WI38 (cell line): ENCODE measurements around the gene OTOA.
"Not testable (repeated sequence)": the region's sequence is repeated elsewhere in the genome, so short reads cannot be mapped to it uniquely, and the experiment has no call there.

ENCODE experiments used
- H3K4me3 ChIP-seq: 2 replicates; pipeline ENCODE4 v1.5.1; 2011; ENCODE audit warnings: low read depth, mild to moderate bottlenecking, control low read depth, low read length
- TF ChIP-seq, protein P1 (sequence below): IDR thresholded peaks from 2 replicates; pipeline ENCODE4 v1.5.1; 2012; ENCODE audit warnings: low read depth, mild to moderate bottlenecking, control low read depth, low read length

The OTOA gene

DNA sequence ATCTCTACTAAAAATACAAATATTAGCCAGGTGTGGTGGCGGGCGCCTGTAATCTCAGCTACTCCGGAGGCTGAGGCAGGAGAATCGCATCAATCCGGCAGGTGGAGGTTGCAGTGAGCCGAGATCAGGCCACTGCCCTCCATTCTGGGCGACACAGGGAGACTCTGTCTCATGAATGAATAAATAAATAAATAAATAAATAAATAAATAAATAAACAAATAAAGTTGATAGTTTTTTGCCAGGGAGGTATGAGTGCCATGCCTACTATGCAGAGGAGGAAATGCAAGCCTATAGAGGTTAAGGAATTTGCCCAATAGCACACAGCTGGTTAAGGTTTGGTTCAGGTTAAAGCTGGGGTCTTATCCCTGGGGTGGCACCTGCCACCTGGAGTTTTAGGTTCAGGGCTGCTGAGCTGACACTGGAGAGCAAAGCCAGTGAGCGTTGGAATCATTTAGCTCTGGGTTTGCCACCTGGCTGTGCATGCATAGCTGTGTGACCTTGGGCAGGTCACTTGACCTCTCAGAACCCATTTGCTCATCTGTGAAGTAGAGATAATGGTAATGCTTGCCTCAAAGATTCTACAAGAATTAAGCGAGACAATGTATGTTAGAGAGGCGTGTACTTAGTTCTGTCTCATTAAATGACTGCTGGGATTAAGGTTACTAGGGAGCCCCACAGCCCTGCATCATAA is 1.2 kb downstream of the OTOA start:
- TF ChIP-seq, protein P1, sequence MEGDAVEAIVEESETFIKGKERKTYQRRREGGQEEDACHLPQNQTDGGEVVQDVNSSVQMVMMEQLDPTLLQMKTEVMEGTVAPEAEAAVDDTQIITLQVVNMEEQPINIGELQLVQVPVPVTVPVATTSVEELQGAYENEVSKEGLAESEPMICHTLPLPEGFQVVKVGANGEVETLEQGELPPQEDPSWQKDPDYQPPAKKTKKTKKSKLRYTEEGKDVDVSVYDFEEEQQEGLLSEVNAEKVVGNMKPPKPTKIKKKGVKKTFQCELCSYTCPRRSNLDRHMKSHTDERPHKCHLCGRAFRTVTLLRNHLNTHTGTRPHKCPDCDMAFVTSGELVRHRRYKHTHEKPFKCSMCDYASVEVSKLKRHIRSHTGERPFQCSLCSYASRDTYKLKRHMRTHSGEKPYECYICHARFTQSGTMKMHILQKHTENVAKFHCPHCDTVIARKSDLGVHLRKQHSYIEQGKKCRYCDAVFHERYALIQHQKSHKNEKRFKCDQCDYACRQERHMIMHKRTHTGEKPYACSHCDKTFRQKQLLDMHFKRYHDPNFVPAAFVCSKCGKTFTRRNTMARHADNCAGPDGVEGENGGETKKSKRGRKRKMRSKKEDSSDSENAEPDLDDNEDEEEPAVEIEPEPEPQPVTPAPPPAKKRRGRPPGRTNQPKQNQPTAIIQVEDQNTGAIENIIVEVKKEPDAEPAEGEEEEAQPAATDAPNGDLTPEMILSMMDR = no peak
- no peak overlapping the region for H3K4me3 ChIP-seq

DNA sequence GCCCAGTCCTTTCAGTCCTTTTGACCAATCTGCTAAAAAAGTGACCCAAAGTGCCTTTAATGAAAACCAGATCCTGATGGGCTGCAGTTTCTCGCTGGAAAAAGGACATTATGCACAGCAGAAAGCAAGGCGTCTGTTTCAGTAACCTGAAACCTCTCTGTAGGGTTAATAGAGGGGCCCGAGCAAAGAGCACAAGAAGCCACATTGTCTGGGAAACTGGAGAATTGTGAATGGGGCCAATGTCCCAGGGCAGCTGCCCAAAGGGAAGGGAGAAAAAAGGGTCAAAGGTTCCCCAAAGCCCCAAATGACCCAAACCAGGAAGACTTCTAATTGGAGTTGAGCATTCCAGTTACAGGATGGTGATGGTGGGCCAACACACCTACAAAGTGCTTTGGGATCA is 3.0 kb downstream of the OTOA start:
- TF ChIP-seq, protein P1 = no peak
- H3K4me3 ChIP-seq = no peak overlapping the region

DNA sequence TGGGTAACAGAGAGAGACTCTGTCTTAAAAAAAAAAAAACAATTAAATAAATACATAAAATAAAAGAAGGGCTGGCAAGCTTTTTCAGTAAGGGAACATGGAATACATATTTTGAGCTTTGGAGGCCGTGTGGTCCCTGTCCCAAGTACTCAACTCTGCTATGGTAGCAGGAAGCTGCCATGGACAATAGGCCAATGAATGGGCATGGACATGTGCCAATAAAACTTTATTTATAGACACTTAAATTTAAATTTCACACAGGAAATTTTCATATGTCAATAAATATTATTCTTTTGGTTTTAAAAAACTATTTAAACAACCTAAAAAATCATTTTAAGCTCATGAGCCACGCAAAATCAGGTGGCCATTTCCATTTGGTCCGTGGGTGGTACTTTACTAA is 3.8 kb downstream of the OTOA start:
- no peak overlapping the region for H3K4me3 ChIP-seq
- TF ChIP-seq, protein P1 = no peak

DNA sequence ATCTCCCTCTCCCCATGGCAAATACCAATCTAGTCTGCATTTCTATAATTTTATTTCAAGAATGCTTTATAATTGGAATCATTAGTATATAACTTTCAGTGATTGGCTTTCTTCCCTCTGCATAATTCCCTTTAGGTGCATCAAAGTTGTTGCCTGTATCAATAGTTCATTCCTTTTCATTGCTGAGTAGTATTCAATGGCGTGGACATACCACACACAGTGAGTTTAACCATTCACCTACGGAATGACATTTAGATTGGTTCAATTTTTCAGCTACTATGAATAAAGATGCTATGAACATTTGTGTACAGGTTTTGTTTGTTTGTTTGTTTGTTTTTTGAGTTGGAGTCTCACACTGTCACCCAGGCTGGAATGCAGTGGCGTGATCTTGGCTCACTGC is 9.7 kb downstream of the OTOA start:
- TF ChIP-seq, protein P1 = no peak
- H3K4me3 ChIP-seq = no peak overlapping the region

DNA sequence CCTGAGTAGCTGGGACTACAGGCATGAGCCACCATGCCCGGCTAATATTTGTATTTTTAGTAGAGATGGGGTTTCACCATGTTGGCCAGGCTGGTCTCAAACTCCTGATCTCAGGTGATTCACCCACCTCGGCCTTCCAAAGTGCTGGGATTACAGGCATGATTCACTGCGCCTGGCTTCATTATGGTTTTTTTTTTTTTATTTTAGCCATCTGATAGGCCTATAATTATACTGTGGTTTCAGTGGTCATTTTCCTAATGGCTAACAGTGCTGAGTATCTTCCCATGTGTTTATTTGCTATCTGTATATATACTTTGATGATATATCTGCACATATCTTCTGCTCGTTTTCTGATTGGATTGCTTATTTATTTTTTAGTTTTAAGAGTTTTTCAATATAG is 10.7 kb downstream of the OTOA start:
- H3K4me3 ChIP-seq = not testable (repeated sequence)

DNA sequence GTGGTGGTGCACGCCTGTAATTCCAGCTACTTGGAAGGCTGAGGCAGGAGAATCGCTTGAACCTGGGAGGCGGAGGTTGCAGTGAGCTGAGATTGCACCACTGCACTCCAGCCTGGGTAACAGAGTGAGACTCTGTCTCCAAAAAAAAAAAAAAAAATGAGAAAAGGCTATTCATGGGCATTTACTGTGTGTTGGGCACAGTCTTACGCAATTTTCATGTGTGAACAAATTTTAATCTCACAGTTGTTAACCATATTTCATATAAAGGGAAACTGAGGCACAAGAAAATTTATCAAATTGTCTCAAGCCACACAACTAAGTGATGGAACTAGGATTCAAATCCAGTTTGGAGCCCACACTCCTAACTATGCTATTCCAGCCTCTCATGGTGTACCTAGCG is 16.9 kb downstream of the OTOA start:
- H3K4me3 ChIP-seq = not testable (repeated sequence)

DNA sequence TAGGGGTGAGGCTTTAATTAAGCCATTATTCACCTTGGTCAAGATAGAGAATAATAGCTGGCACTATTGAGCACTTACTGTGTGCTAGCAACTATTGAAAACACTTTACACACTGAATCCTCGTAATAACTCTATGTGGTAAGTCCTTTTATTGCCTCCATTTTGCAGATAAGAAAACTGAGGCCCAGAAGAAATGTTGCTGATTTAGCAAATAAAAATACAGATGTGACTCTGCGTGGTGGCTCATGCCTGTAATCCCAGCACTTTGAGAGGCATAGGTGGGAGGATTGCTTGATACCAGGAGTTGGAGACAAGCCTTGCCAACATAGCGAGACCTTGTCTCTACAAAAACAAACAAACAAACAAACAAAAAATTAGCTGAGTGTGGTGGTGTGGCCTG is 19.4 kb downstream of the OTOA start:
- no peak overlapping the region for H3K4me3 ChIP-seq
- TF ChIP-seq, protein P1 = no peak

DNA sequence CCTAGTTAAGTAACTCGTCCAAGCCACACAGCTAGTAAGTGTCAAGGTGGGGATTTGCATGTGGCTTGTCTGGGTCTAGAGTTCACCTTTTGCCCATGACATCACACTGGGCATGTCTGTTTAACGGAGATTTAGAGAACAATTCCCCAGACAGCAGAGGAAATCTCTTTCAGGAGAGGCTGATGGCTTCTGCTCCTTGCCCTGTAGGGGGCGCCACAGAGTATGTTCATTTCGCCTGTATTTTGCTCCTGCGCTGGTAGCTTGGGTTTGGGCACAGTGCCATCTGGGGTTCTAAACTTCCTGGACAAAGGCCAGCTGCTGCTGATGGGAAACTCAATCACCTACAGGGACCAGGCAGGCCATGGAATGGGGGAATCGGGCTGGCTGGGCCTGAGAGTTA is 20.4 kb downstream of the OTOA start:
- H3K4me3 ChIP-seq = no peak overlapping the region
- TF ChIP-seq, protein P1 = peak; percentile 52
